Upper lobe of left lung (tissue), 4 donors: ENCODE results near the gene XDH.

Experiments used
- CTCF ChIP-seq, 6 experiments: fragments of 450-650 bp in 4 of 6; fragments of 200-600 bp in 2 of 6; sonication (generic) in 2 of 6; IDR thresholded peaks; one replicate each; pipeline ENCODE4 v1.5.1; 2016 to 2019; ENCODE audit warnings: antibody characterized with exemption in 6 of 6
- EP300 ChIP-seq, 4 donors: sonication (generic); formaldehyde crosslinking; IDR thresholded peaks; one replicate each; pipeline ENCODE4 v1.5.1; 2017; ENCODE audit warnings: antibody characterized with exemption in 4 of 4, control low read depth in 2 of 4
- POLR2AphosphoS5 ChIP-seq, 2 donors: sonication (generic); formaldehyde crosslinking; IDR thresholded peaks; one replicate each; pipeline ENCODE4 v1.5.1; 2017; ENCODE audit warnings: antibody characterized with exemption in 2 of 2

DNA sequence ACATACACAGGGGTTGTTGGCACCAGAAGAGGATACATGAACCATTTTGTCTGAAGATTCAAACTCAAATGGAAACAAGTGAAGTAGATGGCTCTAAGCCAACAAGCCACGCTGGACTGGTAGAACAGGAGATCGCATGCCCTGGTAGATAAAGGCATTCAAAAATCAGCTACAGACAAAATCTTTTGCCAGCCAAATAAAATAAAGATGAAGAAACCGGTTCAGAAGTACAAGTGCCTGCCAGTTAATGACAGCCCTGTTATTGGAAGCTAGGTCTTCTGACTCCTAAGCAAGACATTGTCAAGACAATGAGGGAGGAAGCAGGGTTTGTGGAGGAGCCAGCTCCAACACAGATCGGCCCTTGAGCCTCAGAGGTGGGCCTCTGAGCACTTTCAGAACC, 128.3 kb downstream of the XDH start:
- no peak for TF ChIP-seq CTCF (IDR thresholded peaks at IDR 0.05)
- no peak for TF ChIP-seq POLR2AphosphoS5 (IDR thresholded peaks at IDR 0.05)
- TF ChIP-seq EP300 (IDR thresholded peaks at IDR 0.05) = no peak
